Left lung (tissue), 10 donors: Measurements from ENCODE around the gene HTRA2. TPM values are rescaled to one million over a fixed set of nuclear protein-coding genes. Genes with fewer than 3 reads are reported as not detected.

Experiments
- ATAC-seq: fragments of 200-7000 bp; cut with Tn5 transposase; one replicate; pipeline ENCODE4 v1.9.1; 2020; ENCODE audit warnings: moderate library complexity
- DNase-seq, 4 donors: peaks; one replicate each; pipeline ENCODE4 v3.0.0-alpha.2; 2013 to 2020
- H3K27ac ChIP-seq, 2 donors: fragments of 200-600 bp; sonication (generic) in 1 of 2; one replicate each; pipeline versions ENCODE4 v1.5.0 to v1.8.0; 2020 to 2021
- H3K27me3 ChIP-seq, 2 donors: fragments of 200-600 bp; sonication (generic) in 1 of 2; one replicate each; pipeline versions ENCODE4 v1.5.0 to v1.8.0; 2020 to 2021
- H3K36me3 ChIP-seq, 2 donors: fragments of 200-600 bp; sonication (generic) in 1 of 2; one replicate each; pipeline versions ENCODE4 v1.5.0 to v1.8.0; 2020 to 2021
- H3K4me1 ChIP-seq, 2 donors: fragments of 200-600 bp; one replicate each; pipeline ENCODE4 v1.8.0; 2021
- H3K4me3 ChIP-seq, 2 donors: fragments of 200-600 bp; sonication (generic) in 1 of 2; one replicate each; pipeline versions ENCODE4 v1.5.0 to v1.8.0; 2020 to 2021; ENCODE audit warnings: mild to moderate bottlenecking in 1 of 2
- H3K9me3 ChIP-seq, 2 donors: fragments of 200-600 bp; sonication (generic) in 1 of 2; one replicate each; pipeline versions ENCODE4 v1.5.0 to v1.8.0; 2020 to 2021
- CTCF ChIP-seq, 2 donors: fragments of 200-600 bp; sonication (generic) in 1 of 2; IDR thresholded peaks; one replicate each; pipeline versions ENCODE4 v1.5.0 to v1.8.0; 2021; ENCODE audit warnings: antibody characterized with exemption in 2 of 2
- intact Hi-C, 2 donors: fragments of 100-400 bp; cut with DNase I; formaldehyde crosslinking; loops; one replicate each; pipeline versions ENCODE4 v1.11.2 to v1.14.2; 2022
- polyA plus RNA-seq, 6 donors: library from polyadenylated mRNA; unstranded; fragments of 120-200 nt; gene quantifications; one replicate each; pipeline ENCODE4 v1.2.1, GENCODE V29; 2013; ENCODE audit not compliant: insufficient read length in 6 of 6
- total RNA-seq, 2 donors: library from RNA; stranded (reverse); fragmentation: NEBNext Ultra II Directional; extraction: Animal tissue kit (Norgen Biotek cat#: 25700); gene quantifications; one replicate each; pipeline ENCODE4 v1.2.1, GENCODE V29; 2021
- donor health status: DM: no; HTN: yes; CAD: no.
- donor health status: DM: no; HTN: no; CAD: no.

HTRA2 gene
- total and polyA plus RNA-seq, 8 donors: 29.4 to 36.6 (median 33.9) TPM

GRCh38 chr2:74500578-74500946 lies 29.2 kb upstream of the HTRA2 start:
- TF ChIP-seq CTCF (IDR thresholded peaks at IDR 0.05): no peak
- no peak overlapping the region for H3K4me3 ChIP-seq
- H3K4me1 ChIP-seq: peaks cover 30 to 67% of the 10 kb centered on the region in 2 donors

GRCh38 chr2:74501335-74502071 lies 28.2 kb upstream of the HTRA2 start:
- H3K9me3 ChIP-seq: no peaks in the 10 kb centered on the region
- peak overlapping the region in 1 of 2 donors; percentile 79 for H3K4me3 ChIP-seq
- H3K27me3 ChIP-seq: peaks cover 30 to 72% of the 10 kb centered on the region in 2 donors
- DNase-seq (peak in 1 of 4 donors; percentile 45), ATAC-seq (no peak)
- no peak overlapping the region for H3K27ac ChIP-seq
- peaks cover 38 to 76% of the 10 kb centered on the region in 2 donors for H3K4me1 ChIP-seq
- intact Hi-C loops: no loop called here
- TF ChIP-seq CTCF (IDR thresholded peaks at IDR 0.05): no peak
- H3K36me3 ChIP-seq: peaks cover 0 to 18% of the 10 kb centered on the region in 2 donors

More at GRCh38 chr2:74500578-74500946, 29.2 kb upstream of the HTRA2 start:
- H3K27me3 ChIP-seq: peaks cover 30 to 72% of the 10 kb centered on the region in 2 donors
- no peak overlapping the region for H3K27ac ChIP-seq
- H3K9me3 ChIP-seq: no peaks in the 10 kb centered on the region
- intact Hi-C loops: no loop called here
- peak in 1 of 4 donors; percentile 4 for DNase-seq
- ATAC-seq: no peak
- peaks cover 0 to 10% of the 10 kb centered on the region in 2 donors for H3K36me3 ChIP-seq

GRCh38 chr2:74502147-74502719 lies 27.5 kb upstream of the HTRA2 start:
- ATAC-seq: peak; percentile 14
- intact Hi-C loops: no loop called here
- peak overlapping the region; percentile 87 to 88 for H3K27ac ChIP-seq
- DNase-seq: peak in 1 of 4 donors; percentile 66
- H3K36me3 ChIP-seq: peaks cover 0 to 18% of the 10 kb centered on the region in 2 donors
- TF ChIP-seq CTCF (IDR thresholded peaks at IDR 0.05): no peak
- H3K4me1 ChIP-seq: peaks cover 38 to 81% of the 10 kb centered on the region in 2 donors
- H3K27me3 ChIP-seq: peaks cover 29 to 65% of the 10 kb centered on the region in 2 donors
- no peaks in the 10 kb centered on the region for H3K9me3 ChIP-seq
- peak overlapping the region; percentile 54 to 79 for H3K4me3 ChIP-seq

- peaks cover 0 to 18% of the 10 kb centered on the region in 2 donors for H3K36me3 ChIP-seq
- H3K27me3 ChIP-seq: peaks cover 22 to 58% of the 10 kb centered on the region in 2 donors
- DNase-seq (peak in 3 of 4 donors; percentile 75 to 96 (median 91)), ATAC-seq (peak; percentile 69)
- no peaks in the 10 kb centered on the region for H3K9me3 ChIP-seq
- peak overlapping the region; percentile 54 to 79 for H3K4me3 ChIP-seq
- peaks cover 33 to 76% of the 10 kb centered on the region in 2 donors for H3K4me1 ChIP-seq
- no peak for TF ChIP-seq CTCF (IDR thresholded peaks at IDR 0.05)
- peak overlapping the region; percentile 87 to 88 for H3K27ac ChIP-seq
- intact Hi-C loops: no loop called here
Measured at GRCh38 chr2:74502720-74503505, 26.8 kb upstream of the HTRA2 start.
